SK-N-MC (cell line): ENCODE data around the gene DYNC1I1.

Experiments used
- EZH2 ChIP-seq: fragments of 200-600 bp; sonication (generic); IDR thresholded peaks from one replicate; pipeline ENCODE4 v1.6.1; 2017; ENCODE audit warnings: antibody characterized with exemption
- FOXP2 ChIP-seq: optimal IDR thresholded peaks from 2 replicates; pipeline ENCODE3; 2011; ENCODE audit warnings: mild to moderate bottlenecking, moderate library complexity; ENCODE audit not compliant: insufficient read depth; ENCODE audit errors: extremely low read length, control extremely low read depth
- POLR2AphosphoS5 ChIP-seq: IDR thresholded peaks from 2 replicates; pipeline ENCODE4 v1.6.1; 2012; ENCODE audit warnings: mild to moderate bottlenecking, low read depth, low read length, borderline replicate concordance

- no peak for TF ChIP-seq POLR2AphosphoS5
- TF ChIP-seq EZH2 = no peak
- no peak for TF ChIP-seq FOXP2
Observed at GRCh38 chr7:96028729-96029128, 256.4 kb downstream of the DYNC1I1 start.
